Measurements from ENCODE around the gene ANKRD11.
"Not testable (repeated sequence)": the region's sequence is repeated elsewhere in the genome, so short reads cannot be mapped to it uniquely, and the experiment has no call there.

ANKRD11 gene

DNA sequence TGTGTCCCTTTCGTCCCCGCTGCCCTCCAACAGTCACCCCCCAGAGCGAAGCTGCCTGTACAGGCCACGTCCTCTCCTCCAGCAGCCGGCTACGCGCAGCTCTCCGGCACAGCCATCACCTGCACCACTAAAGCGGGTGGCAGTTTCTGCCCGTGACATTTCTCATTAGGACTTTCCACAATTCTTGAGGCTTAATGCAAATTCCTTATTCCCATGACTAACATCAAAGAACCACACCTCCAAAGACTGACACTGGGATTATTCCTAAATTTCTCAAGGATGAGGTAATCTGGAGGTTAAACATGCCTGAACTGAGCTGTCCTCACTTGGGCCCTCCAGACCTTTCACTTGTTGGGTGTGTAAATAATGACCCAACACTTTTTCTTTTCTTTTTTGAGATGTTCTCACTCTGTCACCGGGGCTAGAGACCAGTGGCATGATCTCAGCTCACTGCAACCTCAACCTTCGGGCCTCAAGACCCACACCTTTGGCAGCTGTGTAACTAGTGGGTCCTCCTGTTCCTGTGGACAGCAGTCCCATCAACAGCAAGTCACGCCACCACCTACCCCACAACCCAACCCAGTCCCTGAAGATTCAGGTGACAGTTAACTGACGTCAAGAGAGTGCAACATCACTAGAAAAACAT, 11.7 kb downstream of the ANKRD11 start:
- peak; percentile 45 for DNase-seq (ENCODE audit: low spot score)

DNA sequence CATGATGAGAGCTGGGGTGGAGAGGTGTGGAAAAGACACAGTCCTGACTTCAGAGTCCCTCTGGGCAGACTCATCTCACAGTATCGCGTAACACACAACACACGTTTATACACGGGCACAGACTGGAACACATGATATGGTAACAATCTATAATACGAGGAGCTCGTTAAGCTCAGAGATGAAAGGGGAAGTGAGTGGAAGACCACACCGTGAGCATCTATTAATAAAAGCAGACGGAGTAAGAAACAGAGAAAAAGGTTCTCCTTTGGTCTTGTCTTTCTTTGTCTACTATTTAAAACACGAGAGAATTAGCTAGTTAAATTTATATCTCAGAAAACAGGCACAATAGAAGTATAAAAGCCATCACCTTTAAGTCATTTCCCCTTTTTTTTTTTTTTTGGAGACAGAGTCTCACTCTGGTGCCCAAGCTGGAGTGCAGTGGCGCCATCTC, 13.5 kb downstream of the ANKRD11 start:
- no peak for DNase-seq (ENCODE audit: low spot score)

DNA sequence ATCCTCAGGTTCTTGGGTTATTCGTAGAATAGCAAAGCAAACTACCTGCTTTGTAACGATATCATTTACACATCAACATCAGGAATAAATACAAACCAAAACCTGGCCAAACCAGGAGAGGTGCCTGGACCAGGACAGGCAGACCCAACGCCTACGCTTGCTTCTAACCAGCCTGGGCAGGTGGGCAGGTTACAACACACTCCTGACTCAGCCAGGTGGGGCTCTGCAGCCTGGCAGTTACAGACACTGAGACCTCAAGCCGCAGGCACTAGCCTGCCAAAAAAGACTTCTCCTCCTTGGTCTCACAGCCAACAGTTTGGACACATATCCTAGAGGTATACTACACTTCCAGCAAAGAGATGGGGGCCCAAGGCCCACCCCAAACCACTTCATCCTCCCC, 14.0 kb downstream of the ANKRD11 start:
- no peak for DNase-seq (ENCODE audit: low spot score)

DNA sequence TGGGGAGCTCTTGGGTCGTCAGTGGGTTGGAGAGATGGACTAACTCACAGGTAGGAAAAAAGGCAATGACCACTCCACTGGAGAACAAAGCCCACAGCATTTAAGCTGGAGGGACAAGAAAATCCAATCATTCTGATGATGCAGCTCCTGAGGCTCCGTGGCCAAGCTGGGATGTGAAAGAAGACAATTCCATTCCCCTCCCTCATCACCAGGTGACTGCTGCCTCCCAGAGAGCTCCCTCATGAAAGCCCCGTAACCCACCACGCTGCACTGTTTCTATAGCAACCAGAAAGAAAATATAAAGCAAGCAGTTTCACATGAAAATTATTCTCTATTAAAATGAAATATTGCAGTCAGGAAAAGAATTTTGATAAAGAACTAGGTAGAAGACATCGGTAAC, 15.2 kb downstream of the ANKRD11 start:
- DNase-seq (ENCODE audit: low spot score), result no peak

DNA sequence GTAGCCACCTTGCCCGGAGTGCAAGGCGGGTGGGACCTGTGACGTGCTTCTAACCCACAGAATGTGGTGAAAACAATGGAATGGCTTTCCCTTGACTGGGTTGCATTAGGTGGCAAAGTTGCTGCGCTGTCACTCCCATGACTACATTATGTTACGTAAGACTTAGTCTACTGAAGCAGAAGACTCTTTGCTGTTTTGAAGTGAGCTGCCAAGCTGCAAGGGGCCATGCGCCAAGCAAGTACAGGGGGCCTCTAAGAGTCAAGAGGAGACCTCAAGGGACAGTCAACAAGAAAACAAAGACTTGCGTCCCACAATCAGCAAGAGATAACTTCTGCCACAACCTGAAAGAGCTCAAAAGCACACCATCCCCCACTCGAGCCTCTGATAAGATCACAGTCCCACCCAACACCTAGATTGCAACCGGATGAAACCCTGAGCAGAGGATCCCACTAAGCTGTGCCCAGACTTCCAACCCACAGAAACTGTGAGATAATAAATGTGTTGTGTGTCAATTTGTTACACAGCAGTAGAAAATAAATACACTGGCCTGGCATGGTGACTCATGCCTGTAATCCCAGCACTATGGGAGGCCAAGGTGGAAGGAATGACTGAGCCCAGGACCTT, 16.5 kb downstream of the ANKRD11 start:
- DNase-seq (ENCODE audit: low spot score), result no peak

DNA sequence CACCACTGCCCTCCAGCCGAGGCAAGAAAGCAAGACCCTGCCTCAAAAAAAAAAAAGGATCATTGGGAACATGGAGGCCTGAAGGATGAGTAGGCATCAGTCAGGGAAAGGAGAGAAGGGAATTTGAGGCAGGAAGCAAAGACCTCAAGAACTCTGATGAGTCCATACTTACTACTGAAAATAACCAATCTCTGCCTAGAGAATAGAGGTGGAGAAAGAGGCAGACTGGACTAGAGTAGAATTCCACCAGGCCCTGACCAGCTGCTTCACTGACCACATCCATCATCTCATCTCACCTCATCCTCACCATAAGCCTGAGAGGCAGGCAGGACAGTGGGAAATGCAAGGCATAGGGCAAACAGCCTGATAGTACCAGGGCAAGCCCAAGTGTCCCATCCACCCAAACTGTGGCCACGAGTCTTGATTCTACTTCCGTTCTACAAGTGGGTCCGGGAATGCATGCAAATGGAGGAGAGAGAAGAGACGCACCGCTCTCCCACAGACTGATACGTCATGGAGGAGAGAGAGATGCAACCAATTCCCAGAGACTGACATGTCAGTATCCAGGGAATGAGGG, 17.1 kb downstream of the ANKRD11 start:
- no peak for DNase-seq (ENCODE audit: low spot score)

DNA sequence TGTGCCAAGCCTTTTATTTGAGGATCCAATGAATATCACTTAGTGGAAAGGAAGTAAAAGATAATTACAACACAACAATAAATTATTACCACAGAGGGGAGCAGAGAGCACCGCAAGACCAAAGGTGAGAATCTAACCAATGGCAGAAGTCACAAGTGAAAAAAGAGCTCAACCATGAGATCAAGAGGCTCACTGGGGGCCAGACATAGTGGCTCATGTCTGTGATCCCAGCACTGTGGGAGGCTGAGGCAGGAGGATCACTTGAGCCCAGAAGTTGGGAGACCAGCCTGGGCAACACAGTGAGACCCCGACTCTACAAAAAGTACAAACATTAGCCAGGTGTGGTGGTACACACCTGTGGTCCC, 17.7 kb downstream of the ANKRD11 start:
- DNase-seq (ENCODE audit: low spot score), result no peak

DNA sequence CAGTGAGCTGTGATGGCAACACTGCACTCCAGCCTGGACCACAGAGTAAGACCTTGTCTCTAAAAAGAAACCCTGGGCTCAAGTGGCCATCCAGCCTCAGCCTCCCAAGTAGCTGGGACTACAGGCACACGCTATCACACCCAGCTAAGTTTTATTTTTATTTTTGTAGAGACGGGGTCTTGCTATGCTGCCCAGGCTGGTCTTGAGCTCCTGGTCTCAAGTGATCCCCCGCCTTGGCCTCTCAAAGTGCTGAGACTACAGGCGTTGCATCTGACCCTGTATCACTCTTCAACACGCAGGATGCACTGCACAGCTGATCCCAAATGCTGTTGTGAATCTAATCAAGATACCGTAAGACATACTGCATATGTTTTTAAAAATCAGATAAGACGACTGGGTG, 23.0 kb downstream of the ANKRD11 start:
- DNase-seq (ENCODE audit: low spot score), result no peak

DNA sequence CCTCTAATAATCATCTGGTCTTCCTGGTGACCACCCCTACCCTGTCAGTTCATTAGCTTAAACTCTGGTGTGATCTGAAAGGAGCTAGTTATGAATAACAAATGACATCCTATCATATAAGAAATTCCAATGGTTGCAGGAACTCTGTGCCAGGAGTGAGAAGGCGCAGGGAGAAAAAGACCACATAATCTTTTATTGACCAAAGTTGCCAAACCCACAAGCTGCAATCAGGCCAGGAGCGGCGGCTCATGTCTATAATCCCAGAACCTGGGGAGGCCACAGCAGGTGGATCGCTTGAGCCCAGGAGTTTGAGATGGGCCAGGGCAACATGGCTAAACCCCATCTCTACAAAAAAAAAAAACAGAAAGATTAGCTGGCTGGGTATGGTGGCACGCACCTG, 23.4 kb downstream of the ANKRD11 start:
- DNase-seq (ENCODE audit: low spot score), result no peak

DNA sequence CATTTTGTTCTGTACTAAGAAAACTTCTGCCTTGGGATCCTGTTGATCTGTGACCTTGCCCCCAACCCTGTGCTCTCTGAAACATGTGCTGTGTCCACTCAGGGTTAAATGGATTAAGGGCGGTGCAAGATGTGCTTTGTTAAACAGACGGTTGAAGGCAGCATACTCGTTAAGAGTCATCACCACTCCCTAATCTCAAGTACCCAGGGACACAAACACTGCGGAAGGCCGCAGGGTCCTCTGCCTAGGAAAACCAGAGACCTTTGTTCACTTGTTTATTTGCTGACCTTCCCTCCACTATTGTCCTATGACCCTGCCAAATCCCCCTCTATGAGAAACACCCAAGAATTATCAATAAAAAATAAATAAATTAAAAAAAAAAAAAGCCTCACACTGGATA, 27.0 kb downstream of the ANKRD11 start:
- DNase-seq (ENCODE audit: low spot score), result not testable (repeated sequence)

DNA sequence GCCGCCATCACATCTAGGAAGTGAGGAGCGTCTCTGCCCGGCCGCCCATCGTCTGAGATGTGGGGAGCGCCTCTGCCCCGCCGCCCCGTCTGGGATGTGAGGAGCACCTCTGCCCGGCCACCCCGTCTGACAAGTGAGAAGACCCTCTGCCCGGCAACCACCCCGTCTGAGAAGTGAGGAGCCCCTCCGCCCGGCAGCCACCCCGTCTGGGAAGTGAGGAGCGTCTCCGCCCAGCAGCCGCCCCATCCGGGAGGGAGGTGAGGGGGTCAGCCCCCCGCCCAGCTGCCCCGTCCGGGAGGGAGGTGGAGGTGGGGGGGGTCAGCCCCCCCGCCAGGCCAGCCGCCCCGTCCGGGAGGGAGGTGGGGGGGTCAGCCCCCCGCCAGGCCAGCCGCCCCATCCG, 27.7 kb downstream of the ANKRD11 start:
- DNase-seq (ENCODE audit: low spot score), result not testable (repeated sequence)

DNA sequence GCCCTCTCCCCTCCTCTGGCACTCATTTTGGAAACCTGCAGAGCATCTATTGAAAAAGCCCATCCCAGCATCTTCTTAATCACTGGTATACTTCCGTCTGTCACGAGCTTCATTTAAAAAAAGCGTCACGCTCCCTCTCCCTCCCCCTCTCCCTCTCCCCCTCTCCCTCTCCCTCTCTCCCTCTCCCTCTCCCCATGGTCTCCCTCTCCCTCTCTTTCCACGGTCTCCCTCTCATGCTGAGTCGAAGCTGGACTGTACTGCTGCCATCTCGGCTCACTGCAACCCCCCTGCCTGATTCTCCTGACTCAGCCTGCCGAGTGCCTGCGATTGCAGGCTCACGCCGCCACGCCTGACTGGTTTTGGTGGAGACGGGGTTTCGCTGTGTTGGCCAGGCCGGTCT, 28.5 kb downstream of the ANKRD11 start:
- not testable (repeated sequence) for DNase-seq (ENCODE audit: low spot score)

DNA sequence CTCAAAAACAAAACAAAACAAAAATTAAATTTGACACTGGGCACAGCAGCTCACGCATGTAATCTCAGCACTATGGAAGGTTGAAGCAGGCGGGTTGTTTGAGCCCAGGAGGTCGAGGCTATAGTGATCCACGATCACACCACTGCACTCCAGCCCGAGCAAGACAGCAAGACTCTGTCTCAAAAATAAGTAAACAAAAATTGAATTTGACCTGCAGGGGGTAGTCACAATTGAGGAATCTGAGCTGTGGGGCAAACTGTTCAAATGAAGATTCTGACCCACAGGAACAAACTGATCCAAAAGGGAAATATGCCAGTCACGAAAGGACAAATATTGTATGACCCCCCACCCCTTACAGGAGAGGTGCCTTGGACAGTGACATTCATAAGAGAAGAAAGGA, 29.8 kb downstream of the ANKRD11 start:
- DNase-seq (ENCODE audit: low spot score), result no peak

DNA sequence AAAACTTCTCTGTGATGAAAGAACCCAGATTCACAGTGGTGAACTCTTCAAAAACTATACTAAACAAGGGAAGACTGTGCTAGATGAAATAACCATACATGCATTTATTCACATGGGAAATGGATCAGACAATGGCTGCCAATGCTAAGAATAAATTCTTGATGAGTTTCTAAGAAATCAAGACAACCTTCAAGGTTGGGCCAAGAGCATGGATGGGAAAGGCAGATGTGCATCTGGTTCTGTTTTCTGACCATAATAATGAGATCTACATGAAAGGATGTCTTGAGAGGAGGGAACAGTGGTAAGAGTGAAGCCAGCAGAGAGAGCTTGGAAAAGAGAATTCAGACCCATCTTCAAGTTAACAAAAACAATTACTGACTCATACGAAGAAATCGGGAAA, 31.4 kb downstream of the ANKRD11 start:
- no peak for DNase-seq (ENCODE audit: low spot score)

DNA sequence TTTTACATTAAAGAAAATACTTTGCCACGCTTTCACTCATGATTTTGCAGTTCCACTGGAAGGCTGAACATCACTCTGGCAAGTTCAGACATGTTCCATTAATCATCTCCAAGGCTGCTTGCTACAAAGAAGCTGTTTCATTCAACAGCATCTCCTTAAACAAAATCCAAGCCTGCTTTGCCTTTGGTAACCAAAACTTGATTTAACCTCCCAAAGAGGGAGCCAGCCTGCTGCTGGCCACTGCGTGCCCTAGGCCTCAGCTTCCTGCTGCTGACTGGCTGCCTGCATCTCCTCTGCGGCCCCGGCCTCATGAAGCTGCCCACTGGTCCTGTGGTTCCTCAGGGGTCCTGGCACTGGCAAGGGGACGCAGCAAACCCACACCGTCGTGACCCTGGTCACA, 31.8 kb downstream of the ANKRD11 start:
- no peak for DNase-seq (ENCODE audit: low spot score)

DNA sequence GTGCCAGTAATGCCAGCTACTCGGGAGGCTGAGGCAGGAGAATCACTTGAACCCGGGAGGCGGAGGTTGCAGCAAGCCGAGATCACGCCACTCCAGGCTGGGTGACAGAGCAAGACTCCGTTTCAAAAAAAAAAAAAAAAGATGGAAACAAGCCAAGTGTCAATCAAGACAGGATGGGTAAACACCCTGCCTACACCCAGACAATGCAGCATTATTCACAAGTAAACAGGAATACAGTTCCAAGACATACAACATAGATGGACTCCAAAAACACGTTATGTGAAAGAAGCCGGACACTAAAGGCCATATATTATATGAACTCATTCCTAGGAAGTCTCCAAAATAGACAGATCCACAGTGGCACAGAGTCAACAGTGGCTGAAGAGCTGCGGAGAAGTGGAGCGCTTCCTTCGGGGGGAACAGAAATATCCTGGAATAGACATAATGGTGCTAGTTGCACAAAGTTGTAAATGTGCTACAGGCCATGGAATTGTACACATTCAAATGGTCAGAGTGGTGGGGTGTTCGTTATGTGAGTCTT, 33.9 kb downstream of the ANKRD11 start:
- no peak for DNase-seq (ENCODE audit: low spot score)

DNA sequence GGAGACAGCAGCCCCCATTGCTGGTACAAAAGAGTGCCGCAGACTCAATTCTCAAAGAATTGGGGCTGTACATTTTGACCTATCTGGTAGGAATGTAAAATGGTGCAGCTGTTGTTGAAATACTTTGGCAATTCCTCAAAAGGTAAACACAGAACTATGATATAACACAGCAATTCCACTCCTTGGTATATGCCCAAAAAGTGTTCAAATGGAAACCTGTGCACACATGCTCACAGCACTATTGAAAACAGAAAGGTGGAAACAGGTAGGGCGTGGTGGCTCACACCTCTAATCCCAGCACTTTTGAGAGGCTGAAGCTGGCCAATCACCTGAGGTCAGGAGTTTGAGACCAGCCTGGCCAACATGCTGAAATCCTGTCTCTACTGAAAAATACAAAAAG, 34.7 kb downstream of the ANKRD11 start:
- DNase-seq (ENCODE audit: low spot score), result no peak

DNA sequence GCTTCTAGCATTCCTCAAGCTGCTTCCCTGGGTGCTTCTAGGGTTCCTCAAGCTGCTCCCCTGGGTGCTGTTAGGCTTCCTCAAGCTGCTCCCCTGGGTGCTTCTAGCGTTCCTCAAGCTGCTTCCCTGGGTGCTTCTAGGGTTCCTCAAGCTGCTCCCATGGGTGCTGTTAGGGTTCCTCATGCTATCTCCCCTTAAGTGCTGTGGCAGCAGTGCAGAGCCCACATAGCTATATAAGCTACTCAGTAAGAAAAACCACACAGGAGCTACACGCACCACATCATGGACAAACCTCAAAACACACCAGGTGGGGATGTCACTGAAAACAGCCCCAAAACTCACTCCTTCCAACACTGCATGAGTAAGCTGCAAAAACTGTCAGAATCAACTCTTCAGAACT, 35.2 kb downstream of the ANKRD11 start:
- DNase-seq (ENCODE audit: low spot score), result no peak

DNA sequence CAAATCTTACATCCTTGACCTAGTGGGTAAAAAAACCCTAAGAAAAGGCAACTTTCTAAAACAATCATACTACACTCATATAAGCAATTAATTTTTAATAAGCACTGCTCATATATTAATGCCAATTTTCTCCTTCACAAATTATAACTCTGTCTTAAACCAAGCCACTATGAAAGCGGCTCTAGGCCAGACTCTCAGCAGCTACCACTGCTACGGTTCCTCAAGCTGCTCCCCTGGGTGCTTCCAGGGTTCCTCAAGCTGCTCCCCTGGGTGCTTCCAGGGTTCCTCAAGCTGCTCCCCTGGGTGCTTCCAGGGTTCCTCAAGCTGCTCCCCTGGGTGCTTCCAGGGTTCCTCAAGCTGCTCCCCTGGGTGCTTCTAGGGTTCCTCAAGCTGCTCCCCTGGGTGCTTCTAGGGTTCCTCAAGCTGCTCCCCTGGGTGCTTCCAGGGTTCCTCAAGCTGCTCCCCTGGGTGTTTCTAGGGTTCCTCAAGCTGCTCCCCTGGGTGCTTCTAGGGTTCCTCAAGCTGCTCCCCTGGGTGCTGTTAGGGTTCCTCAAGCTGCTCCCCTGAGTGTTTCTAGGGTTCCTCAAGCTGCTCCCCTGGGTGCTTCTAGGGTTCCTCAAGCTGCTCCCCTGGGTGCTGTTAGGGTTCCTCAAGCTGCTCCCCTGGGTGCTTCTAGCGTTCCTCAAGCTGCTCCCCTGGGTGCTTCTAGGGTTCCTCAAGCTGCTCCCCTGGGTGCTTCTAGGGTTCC, 35.8 kb downstream of the ANKRD11 start:
- not testable (repeated sequence) for DNase-seq (ENCODE audit: low spot score)

DNA sequence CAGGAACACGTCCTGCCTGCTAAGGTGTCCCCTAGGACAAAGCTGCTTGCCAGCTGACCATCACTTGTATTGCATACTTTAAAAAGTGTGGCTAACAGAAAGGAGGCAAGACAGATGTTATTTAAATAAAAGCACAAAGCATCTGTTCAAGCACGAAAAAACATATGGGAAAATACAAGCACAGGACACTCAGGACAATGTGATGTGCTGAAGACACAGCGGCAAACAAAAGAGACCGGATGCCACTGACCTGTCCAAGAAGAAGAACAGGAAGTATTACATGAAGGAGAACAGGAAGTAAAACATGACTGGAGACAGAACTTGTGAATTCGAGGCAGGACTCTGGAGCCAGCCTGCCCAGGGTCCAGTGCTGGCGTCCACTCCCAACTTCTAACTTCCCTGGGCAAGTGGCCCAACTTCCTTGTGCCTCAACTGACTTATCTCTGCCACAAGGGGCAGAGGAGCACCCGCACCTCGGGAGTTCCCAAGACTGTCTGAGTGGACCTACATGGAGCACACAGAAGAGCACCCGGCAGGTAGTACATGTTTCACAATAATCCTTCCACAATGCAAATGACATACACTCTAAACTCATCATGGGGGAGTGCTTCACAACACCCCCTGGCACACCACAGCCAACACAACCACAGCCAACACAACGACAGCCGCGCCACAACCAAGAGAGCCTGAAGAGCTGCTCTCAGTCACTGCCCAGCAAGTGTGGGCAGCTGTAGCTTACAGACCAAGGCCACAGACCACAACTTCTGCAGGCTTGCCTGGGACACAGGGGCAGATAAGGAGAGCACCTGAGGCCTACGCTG, 36.6 kb downstream of the ANKRD11 start:
- peak; percentile 35 for DNase-seq (ENCODE audit: low spot score)

DNA sequence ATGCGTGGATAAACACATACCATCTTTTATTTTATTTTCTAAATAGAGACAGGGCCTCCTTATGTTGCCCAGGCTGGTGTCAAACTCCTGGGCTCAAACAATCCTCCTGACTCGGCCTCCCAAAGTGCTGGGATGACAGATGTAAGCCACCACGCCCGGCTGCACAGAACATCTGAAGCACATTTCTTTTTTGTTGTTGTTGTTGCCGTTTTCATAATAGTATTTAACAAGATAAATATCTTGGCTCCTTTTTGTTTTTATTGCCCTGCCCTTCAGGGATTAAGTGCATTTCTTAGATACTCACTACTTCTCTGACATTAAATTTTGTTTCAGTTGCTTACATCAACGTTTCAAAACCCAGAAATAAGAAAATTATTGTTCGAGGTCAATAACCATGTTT, 37.4 kb downstream of the ANKRD11 start:
- DNase-seq (ENCODE audit: low spot score), result no peak

DNA sequence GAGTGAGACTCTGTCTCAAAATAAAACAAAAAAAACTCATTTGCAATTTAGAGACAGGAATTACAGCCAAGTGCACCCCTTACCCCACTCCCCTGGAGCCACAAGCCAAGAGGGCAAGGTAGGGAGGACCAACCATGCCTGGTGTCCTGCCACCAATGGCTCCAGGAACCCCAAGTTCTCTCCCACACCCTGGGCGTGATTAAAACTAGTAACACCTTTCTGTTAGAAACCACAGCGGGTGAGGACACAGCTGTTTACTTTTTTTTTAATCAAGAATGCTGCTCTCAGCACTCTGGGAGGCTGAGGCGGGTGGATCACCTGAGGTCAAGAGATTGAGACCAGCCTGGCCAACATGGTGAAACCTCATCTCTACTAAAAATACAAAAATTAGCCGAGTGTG, 38.1 kb downstream of the ANKRD11 start:
- no peak for DNase-seq (ENCODE audit: low spot score)
